ENCODE results near the gene CTNNA3.
"Not testable (repeated sequence)": the region's sequence is repeated elsewhere in the genome, so short reads cannot be mapped to it uniquely, and the experiment has no call there.

The CTNNA3 gene

DNA sequence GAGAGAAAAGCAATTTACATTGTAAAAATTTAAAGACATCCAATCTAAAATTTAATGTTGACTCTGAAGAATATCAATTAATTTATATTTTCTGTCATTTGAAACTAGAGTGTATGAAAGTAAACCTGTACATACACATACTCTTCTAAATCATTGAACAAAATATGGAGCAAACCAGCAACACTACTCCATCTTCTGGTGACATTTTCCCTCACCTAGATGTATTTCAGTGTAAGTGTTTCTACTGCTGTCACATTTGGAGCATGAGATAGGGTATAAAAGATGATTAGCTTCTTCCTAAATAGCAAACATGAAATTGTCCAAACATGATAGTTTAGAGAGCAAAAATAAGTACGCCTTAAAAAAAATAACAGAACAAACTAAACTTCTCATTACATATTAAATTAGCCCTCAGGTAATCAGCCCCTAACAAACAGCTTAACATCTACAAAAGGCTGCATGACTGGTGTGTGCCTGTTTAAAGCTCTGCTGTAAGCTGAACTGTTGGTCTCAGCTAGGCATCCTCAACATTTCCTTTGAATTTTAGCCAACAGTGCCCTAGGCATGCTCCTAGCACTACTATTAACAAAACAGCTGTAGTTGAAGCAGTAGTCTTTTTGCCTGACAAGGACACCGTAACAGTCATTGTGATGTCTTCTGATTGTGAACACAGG lies 189.8 kb downstream of the CTNNA3 start:
- no peak for DNase-seq (ENCODE audit: low read depth)

GRCh38 chr10:67492317-67493019 lies 203.5 kb downstream of the CTNNA3 start:
- no peak for DNase-seq (ENCODE audit: low read depth)

DNA sequence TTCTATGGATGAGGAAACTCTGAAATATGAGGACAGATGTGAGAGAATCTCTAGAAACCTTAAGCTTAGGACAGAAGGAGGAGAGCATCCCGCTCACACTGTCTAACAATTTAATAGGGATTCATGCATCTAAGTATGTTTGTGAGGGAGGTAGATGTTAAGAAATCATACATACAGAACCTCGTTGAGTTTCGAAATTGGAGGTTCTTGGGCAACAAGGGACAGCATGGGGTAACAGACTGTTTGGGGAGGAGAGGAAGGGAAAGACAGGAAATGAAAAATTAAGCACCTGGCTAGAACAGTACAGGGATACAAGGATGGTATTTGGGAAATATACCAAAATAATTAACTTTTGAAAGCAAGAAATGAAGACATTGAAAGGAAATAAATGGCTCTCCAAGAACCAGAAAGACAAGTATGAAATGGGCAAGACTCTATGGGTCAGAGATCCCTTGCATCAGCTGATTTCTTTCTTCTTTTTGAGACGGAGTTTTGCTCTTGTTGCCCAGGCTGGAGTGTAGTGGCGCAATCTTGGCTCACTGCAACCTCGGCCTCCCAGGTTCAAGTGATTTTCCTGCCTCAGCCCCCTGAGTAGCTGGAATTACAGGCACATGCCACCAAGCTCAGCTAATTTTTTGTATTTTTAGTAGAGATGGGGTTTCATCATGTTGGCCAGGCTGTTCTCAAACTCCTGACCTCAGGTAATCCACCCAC lies 207.9 kb downstream of the CTNNA3 start:
- DNase-seq (ENCODE audit: low read depth), result no peak

DNA sequence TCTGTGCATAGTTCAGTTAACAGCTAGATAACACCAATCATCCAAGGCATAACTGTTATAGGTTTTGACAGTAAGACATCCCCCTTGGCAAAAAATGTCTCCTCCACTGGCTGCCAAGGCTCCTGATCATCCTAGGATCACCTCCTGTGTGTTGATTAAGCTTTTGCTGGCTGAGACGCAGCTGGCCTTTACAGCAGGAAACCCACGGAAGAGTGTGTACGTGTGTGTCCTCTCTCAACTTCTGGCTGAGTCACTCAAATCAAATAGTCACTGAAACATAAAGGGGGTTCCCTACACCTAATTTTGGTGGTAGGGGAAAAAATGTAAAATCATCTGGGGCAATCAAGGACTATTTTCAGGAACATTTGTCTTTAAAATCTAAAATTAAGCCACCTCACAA lies 208.8 kb downstream of the CTNNA3 start:
- no peak for DNase-seq (ENCODE audit: low read depth)

DNA sequence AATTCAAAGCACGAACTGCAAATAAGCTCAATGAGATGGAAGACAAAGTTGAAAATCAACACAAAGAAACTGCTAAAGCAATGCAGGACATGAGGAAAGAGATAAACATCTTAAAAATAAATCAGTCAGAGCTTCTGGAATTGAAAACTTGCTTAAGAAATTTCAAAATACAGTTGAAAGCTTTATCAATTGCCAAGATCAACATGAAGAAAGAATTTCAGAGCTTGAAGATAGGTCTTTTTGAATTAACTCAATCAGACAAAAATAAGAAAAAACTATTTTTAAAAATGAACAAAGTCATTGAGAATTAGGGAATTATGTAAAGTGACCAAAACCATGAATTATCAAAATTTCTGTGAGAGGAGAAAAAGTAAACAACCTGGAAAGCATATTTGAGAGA lies 218.1 kb downstream of the CTNNA3 start:
- no peak for DNase-seq (ENCODE audit: low read depth)

GRCh38 chr10:67476201-67476600 lies 219.8 kb downstream of the CTNNA3 start:
- DNase-seq (ENCODE audit: low read depth), result no peak

DNA sequence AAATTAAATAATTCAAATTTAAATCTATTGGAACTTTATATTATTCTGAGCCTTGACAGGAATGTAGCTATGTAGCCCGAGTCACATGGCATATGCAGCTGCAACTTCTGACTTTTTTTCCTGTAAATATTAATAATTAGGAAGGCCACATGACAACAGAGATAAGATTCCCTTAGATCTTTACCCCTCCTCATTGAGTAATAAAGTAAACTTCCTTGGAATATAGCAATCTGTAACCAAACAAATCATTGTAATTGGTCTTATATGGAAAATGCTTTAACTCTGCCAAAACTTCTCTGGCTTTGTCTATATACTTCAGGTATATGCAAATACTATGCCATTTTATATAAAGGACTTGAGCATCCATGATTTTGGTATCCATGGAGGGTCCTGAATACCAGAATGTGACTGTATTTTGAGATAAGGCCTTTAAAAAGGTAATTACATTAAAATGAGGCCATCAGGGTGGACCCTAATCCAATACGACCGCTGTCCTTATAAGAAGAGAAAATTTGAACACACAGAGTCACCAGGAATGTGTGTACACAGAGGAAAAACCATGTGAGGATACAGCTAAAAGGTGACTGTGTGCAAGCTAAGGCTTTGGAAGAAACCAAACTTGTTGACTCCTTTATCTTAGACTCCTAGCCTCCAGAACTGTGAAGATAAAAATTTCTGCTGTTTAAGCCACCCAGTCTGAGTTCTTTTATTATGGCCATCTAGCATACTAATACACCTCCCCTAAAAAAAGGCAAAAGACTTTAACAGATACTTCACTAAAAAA lies 222.0 kb downstream of the CTNNA3 start:
- no peak for DNase-seq (ENCODE audit: low read depth)

DNA sequence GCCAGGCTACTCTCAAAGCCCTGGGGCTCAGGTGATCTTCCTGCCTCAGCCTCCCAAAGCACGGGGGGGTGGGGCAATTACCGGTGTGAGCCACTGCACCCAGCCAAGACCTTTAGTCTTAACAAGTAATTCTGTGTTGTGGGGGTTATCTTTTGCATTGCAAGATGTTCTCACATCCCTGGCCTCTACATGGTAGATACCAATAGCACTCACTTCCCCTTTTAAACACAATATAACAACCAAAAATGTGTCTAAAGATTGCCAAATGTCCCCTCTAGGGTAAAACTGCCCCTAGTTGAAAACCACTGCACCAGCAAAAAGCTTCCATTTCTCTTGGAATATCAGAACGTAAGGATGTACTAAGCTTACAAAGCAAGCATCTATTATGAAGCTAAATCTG lies 225.0 kb downstream of the CTNNA3 start:
- no peak for DNase-seq (ENCODE audit: low read depth)

- no peak for DNase-seq (ENCODE audit: low read depth)
Observed at GRCh38 chr10:67464278-67464677, 231.7 kb downstream of the CTNNA3 start.

- no peak for DNase-seq (ENCODE audit: low read depth)
Observed at GRCh38 chr10:67452892-67453291, 243.1 kb downstream of the CTNNA3 start.

GRCh38 chr10:67438605-67439304 lies 257.2 kb downstream of the CTNNA3 start:
- no peak for DNase-seq (ENCODE audit: low read depth)

GRCh38 chr10:67433276-67433675 lies 262.7 kb downstream of the CTNNA3 start:
- no peak for DNase-seq (ENCODE audit: low read depth)

GRCh38 chr10:67402620-67403019 lies 293.4 kb downstream of the CTNNA3 start:
- DNase-seq (ENCODE audit: low read depth), result no peak

DNA sequence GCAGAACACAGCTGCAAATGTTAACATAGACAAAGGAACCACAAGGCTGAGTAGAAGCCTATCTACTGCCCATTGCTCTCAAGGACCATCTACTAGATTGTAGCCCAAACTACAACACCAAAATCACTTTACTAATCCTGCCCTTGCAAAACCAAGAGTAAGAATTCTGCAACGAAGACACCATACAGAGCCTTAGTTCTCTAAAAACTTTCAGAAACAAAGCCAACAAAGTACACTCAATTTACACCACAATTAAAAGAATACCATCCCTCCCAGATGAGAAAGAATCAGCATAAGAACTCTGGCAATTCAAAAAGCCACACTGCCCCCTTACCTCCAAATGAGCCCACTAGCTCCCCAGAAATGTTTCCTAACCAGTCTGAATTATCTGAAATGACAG lies 294.3 kb downstream of the CTNNA3 start:
- DNase-seq (ENCODE audit: low read depth), result no peak

DNA sequence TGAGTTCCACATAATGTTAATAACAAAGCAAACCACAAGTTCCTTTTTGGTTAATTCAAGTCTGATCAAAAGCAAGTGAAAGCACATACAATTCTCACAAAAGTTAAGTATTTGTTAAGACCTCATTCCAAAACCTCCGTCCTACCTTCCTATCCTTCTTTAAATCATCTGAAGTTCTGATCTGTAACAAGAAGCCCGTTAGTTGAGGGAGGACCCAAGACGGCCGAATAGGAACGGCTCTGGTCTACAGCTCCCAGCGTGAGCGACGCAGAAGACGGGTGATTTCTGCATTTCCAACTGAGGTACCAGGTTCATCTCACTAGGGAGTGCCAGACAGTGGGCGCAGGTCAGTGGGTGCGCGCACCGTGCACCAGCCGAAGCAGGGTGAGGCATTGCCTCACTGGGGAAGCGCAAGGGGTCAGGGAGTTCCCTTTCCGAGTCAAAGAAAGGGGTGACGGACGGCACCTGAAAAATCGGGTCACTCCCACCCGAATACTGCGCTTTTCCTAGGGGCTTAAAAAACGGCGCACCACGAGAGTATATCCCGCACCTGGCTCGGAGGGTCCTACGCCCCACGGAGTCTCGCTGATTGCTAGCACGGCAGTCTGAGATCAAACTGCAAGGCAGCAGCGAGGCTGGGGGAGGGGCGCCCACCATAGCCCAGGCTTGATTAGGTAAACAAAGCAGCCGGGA lies 309.0 kb downstream of the CTNNA3 start:
- not testable (repeated sequence) for DNase-seq (ENCODE audit: low read depth)

DNA sequence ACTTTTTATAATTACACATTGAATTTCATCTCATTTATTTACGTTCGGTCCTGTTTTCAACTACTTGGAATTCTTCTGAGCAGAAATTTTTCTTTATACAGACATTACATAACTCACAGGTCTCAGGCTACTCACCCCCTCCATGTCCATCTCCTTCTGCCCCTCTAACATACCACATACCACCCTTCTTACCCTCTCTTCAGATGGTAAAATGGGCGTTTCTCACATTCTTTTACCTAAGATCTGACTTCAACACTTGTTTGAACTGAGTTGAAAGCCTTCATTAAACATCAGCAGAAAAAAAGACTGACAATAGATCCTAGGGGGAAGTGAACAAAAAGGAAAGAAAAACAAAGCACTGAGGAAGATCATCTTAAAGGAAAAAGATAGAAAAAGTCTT lies 309.7 kb downstream of the CTNNA3 start:
- DNase-seq (ENCODE audit: low read depth), result no peak

DNA sequence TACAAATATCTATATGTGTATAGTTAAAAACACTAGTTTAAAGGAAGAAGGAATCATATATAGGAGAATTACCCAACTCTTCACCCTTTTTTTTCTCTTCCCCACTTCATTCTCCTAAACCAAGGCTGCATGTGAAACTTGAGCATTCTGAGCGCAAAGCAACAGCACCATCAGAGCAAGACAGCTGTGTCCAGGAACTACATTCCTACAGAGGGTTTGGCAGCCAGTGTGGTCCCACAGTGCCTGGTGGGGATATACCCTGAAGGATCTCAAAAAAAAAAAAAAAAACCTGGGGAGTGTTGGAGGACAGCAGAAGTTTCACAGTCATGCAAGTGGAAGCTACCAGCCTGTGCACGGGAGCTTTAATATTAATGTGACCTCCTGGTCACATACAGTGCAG lies 310.4 kb downstream of the CTNNA3 start:
- DNase-seq (ENCODE audit: low read depth), result no peak

DNA sequence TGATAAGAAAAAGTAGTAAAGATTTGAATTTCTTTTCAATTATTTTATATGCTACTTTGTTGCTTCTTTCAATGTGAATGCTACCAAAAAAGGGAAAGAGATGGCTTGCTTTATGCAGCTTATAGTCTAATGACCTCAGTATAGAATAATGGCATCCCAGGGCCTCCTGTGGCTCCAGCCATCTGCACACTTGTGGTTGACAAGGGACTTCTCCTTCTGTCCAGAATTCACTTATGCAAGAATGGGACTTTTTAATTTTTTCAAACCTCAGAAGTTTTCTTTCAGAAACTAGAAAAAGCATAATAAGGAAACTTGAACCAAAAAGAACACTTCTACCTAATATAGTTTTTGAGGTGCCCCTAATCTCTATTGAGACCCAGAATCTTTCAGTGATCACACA lies 310.9 kb downstream of the CTNNA3 start:
- no peak for DNase-seq (ENCODE audit: low read depth)

DNA sequence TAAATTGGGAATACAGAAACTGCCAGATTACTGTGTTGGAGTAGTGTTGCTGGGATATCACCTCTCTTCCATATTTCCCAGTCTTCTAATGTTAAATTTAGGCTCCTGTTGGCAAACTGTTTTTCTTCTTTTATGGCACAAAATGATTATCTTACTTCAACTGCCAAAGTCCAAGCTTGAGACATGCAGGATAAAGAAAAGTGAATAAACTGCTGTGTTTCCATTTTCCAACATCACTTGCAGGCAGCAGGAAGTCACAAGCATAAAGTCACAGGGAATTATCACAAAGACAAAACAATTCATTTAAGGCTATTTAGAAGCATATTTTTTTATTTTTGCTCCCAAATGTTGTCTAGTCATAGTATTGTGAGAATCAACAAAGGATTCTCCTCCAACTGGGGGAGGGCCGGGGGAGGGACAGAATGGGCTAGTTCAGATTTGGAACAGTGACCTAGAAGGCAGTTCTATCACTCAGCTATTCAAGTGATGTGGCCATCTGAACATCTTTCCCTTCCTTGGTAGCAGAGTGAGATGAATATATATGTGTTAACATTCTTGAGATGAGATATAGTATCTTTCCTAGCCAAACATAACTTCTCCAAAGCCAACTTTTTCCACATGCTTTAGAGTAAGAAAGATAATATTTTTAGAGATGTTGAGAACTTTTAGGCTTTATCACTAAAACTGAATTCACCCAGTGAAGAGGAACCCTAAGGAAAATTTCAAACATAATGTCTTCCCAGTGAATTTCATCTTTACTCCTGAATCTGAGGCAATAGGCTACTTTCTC lies 364.7 kb downstream of the CTNNA3 start:
- no peak for DNase-seq (ENCODE audit: low read depth)

Data from activated T-helper 9 cell treated with anti-CD3 and anti-CD28 coated beads, Interleukin-2, amount 50 U/mL, for 16 hours (primary cell).